Tibial nerve (tissue), 4 donors: Measurements from ENCODE around the gene SHISAL1. TPM values are rescaled to one million over a fixed set of nuclear protein-coding genes. Genes with fewer than 3 reads are reported as not detected.

Experiments
- DNase-seq, 2 donors: peaks; one replicate each; pipeline ENCODE4 v3.0.0-alpha.2; 2019; ENCODE audit warnings: low spot score in 2 of 2
- H3K27ac ChIP-seq, 4 donors: fragments of 200-600 bp; sonication (generic) in 3 of 4; one replicate each; pipeline ENCODE4 v1.5.1; 2017 to 2019; ENCODE audit warnings: mild to moderate bottlenecking in 1 of 4
- H3K27me3 ChIP-seq, 2 donors: fragments of 200-600 bp; sonication (generic) in 1 of 2; one replicate each; pipeline versions ENCODE4 v1.5.1 to v1.6.0; 2017 to 2019
- H3K36me3 ChIP-seq, 3 donors: fragments of 200-600 bp; sonication (generic); one replicate each; pipeline ENCODE4 v1.5.1; 2018 to 2019
- H3K4me1 ChIP-seq, 4 donors: fragments of 200-600 bp; sonication (generic) in 3 of 4; one replicate each; pipeline ENCODE4 v1.5.1; 2017 to 2019
- H3K4me3 ChIP-seq, 4 donors: fragments of 200-600 bp; sonication (generic) in 3 of 4; one replicate each; pipeline ENCODE4 v1.5.1; 2017 to 2019; ENCODE audit warnings: mild to moderate bottlenecking in 1 of 4, moderate library complexity in 1 of 4
- H3K9me3 ChIP-seq, 4 donors: fragments of 200-600 bp; sonication (generic) in 3 of 4; one replicate each; pipeline ENCODE4 v1.5.1; 2017 to 2019
- CTCF ChIP-seq, 5 experiments: fragments of 200-600 bp in 3 of 5; fragments of 450-650 bp in 2 of 5; sonication (generic) in 3 of 5; IDR thresholded peaks; one replicate each; pipeline ENCODE4 v1.5.1; 2016 to 2019; ENCODE audit warnings: antibody characterized with exemption in 5 of 5, mild to moderate bottlenecking in 3 of 5, moderate library complexity in 2 of 5
- EP300 ChIP-seq, 2 donors: sonication (generic); formaldehyde crosslinking; IDR thresholded peaks; one replicate each; pipeline ENCODE4 v1.6.1; 2017; ENCODE audit warnings: antibody characterized with exemption in 2 of 2, mild to moderate bottlenecking in 1 of 2
- POLR2A ChIP-seq, 2 donors: fragments of 450-650 bp; IDR thresholded peaks; one replicate each; pipeline ENCODE4 v1.6.1; 2017; ENCODE audit warnings: antibody characterized with exemption in 2 of 2, mild to moderate bottlenecking in 2 of 2, moderate library complexity in 2 of 2
- WGBS, 2 donors: methylation state at CpG; one replicate each; pipeline ENCODE4 v1.1.5; 2018; 5-methylcytosine and 5-hydroxymethylcytosine counted together
- total RNA-seq, 4 donors: library from RNA; depleted of rRNA; stranded (reverse); fragments of >200 nt; gene quantifications; one replicate each; pipeline ENCODE4 v1.1.0, GENCODE V29; 2016

The SHISAL1 gene
- total RNA-seq, 4 donors from 2014 or later = 0.22 to 1.0 (median 0.59) TPM

GRCh38 chr22:44260216-44261035, 52.3 kb downstream of the SHISAL1 start:
- 79 to 81% methylated on average over 16 of the region's 16 CpGs for WGBS, 2 donors
- DNase-seq = no peak
- Histone ChIP-seq H3K36me3 (no peaks in the 10 kb centered on the region), H3K27me3 (no peaks in the 10 kb centered on the region), H3K9me3 (peaks cover 0 to 9% (median 0%) of the 10 kb centered on the region in 4 donors), H3K4me1 (no peaks in the 10 kb centered on the region), H3K27ac (no peak overlapping the region), H3K4me3 (no peak overlapping the region)
- TF ChIP-seq EP300 (IDR thresholded peaks at IDR 0.05) (no peak), POLR2A (IDR thresholded peaks at IDR 0.05) (no peak), CTCF (IDR thresholded peaks at IDR 0.05) (no peak)

GRCh38 chr22:44259366-44260215, 53.2 kb downstream of the SHISAL1 start:
- Histone ChIP-seq H3K4me3 (no peak overlapping the region), H3K27me3 (no peaks in the 10 kb centered on the region), H3K9me3 (peaks cover 0 to 7% (median 0%) of the 10 kb centered on the region in 4 donors), H3K27ac (no peak overlapping the region), H3K4me1 (no peaks in the 10 kb centered on the region), H3K36me3 (no peaks in the 10 kb centered on the region)
- DNase-seq = no peak
- 73 to 78% methylated on average over 19 of the region's 19 CpGs for WGBS, 2 donors
- TF ChIP-seq EP300 (IDR thresholded peaks at IDR 0.05) (no peak), CTCF (IDR thresholded peaks at IDR 0.05) (no peak), POLR2A (IDR thresholded peaks at IDR 0.05) (no peak)

GRCh38 chr22:44256556-44257485, 55.9 kb downstream of the SHISAL1 start:
- H3K27me3 ChIP-seq = no peaks in the 10 kb centered on the region
- WGBS, 2 donors = 45 to 52% methylated on average over 13 of the region's 13 CpGs
- H3K4me3 ChIP-seq = no peak overlapping the region
- H3K4me1 ChIP-seq = no peaks in the 10 kb centered on the region
- TF ChIP-seq CTCF (IDR thresholded peaks at IDR 0.05) (no peak), EP300 (IDR thresholded peaks at IDR 0.05) (no peak), POLR2A (IDR thresholded peaks at IDR 0.05) (no peak)
- H3K9me3 ChIP-seq = no peaks in the 10 kb centered on the region
- DNase-seq = no peak
- H3K36me3 ChIP-seq = no peaks in the 10 kb centered on the region
- H3K27ac ChIP-seq = no peak overlapping the region

- no peaks in the 10 kb centered on the region for H3K27me3 ChIP-seq
- peaks cover 0 to 3% (median 0%) of the 10 kb centered on the region in 4 donors for H3K9me3 ChIP-seq
These were observed 56.7 kb downstream of the SHISAL1 start for GRCh38 chr22:44256085-44256484.

More at GRCh38 chr22:44256085-44256484, 56.7 kb downstream of the SHISAL1 start:
- no peaks in the 10 kb centered on the region for H3K36me3 ChIP-seq
- H3K27ac ChIP-seq = no peak overlapping the region
- TF ChIP-seq POLR2A (IDR thresholded peaks at IDR 0.05) = no peak
- no peak for TF ChIP-seq EP300 (IDR thresholded peaks at IDR 0.05)
- no peak for TF ChIP-seq CTCF (IDR thresholded peaks at IDR 0.05)
- no peak for DNase-seq
- no peak overlapping the region for H3K4me3 ChIP-seq
- H3K4me1 ChIP-seq = no peaks in the 10 kb centered on the region
- 74 to 79% methylated on average over 6 of the region's 6 CpGs for WGBS, 2 donors
